HCT116 (cell line): ENCODE results near the gene HDAC8. TPM values are rescaled to one million over a fixed set of nuclear protein-coding genes. Genes with fewer than 3 reads are reported as not detected.

ENCODE experiments used
- ATAC-seq: fragments of 200-7000 bp; cut with Tn5 transposase; 2 replicates; pipeline ENCODE4 v1.9.1; 2020; ENCODE audit warnings: mild to moderate bottlenecking, moderate library complexity
- BruUV-seq: library from RNA; stranded (reverse); fragments of 400-500 nt; replicated peaks from 2 replicates; lab custom pipeline; 2021; lab: Mats Ljungman, UMichigan
- CTCF ChIA-PET: fragments of 300-600 bp; sonication (Branson Sonifier 250); formaldehyde crosslinking; loops from one replicate; lab custom pipeline; 2021; ENCODE audit warnings: antibody characterized with exemption; lab: Charles Lee
- POLR2A ChIA-PET: fragments of 300-600, 350-600 bp; sonication (Branson Sonifier 250); formaldehyde crosslinking; loops from one replicate; lab custom pipeline; 2021; ENCODE audit warnings: antibody characterized with exemption; lab: Charles Lee
- RAD21 ChIA-PET, 2 experiments: fragments of 300-600 bp; sonication (Branson Sonifier 250); formaldehyde crosslinking; loops; one replicate each; lab custom pipeline; 2023; ENCODE audit warnings: low total read pairs in 2 of 2; ENCODE audit not compliant: uncharacterized antibody in 2 of 2, unreplicated experiment in 2 of 2, low non-redundant PET in 1 of 2; lab: Charles Lee
- DNase-seq: peaks from one replicate; pipeline ENCODE4 v3.0.0-alpha.2; 2010; ENCODE audit warnings: low read depth, low spot score
- H2AFZ ChIP-seq: fragments of 200-600 bp; shearing (Covaris generic), sonication (generic); 2 replicates; pipeline ENCODE4 v1.6.1; 2017; ENCODE audit warnings: low read depth, mixed run types, mixed read lengths, antibody characterized with exemption, low read length; ENCODE audit not compliant: poor library complexity, severe bottlenecking
- H3K27ac ChIP-seq: 2 replicates; pipeline ENCODE4 v1.5.1; 2012; ENCODE audit warnings: low read depth, low read length
- H3K27me3 ChIP-seq: fragments of 200-600 bp; sonication (generic); 2 replicates; pipeline ENCODE4 v1.6.1; 2016; ENCODE audit warnings: mixed run types, low read length, mixed read lengths; ENCODE audit not compliant: insufficient read depth
- H3K36me3 ChIP-seq, 2 experiments: fragments of 200-500 bp in 1 of 2; fragments of 200-600 bp in 1 of 2; sonication (Bioruptor generic) in 1 of 2; sonication (generic) in 1 of 2; 2 replicates each; pipeline versions ENCODE4 v1.5.1 to v1.6.1; 2014 to 2016; ENCODE audit warnings: low read length in 2 of 2, inconsistent platforms in 1 of 2, mixed read lengths in 1 of 2, mixed run types in 1 of 2; ENCODE audit not compliant: insufficient read depth in 2 of 2, control insufficient read depth in 1 of 2
- H3K4me1 ChIP-seq, 2 experiments: fragments of 200-600 bp in 1 of 2; sonication (generic) in 1 of 2; 2 replicates each; pipeline versions ENCODE4 v1.5.1 to v1.6.1; 2012 to 2017; ENCODE audit warnings: low read length in 2 of 2, inconsistent platforms in 1 of 2, mild to moderate bottlenecking in 1 of 2, mixed read lengths in 1 of 2, mixed run types in 1 of 2, moderate library complexity in 1 of 2; ENCODE audit not compliant: insufficient read depth in 2 of 2, control insufficient read depth in 1 of 2
- H3K4me2 ChIP-seq: fragments of 200-600 bp; sonication (generic); 2 replicates; pipeline ENCODE4 v1.6.1; 2017; ENCODE audit warnings: mixed run types, low read length, mixed read lengths
- H3K4me3 ChIP-seq, 2 experiments: fragments of 200-600 bp in 1 of 2; sonication (generic) in 1 of 2; replicated peaks in 1 of 2; 2 replicates each; pipeline ENCODE4 v1.5.1; 2011 to 2016; ENCODE audit warnings: low read length in 2 of 2, control low read depth in 1 of 2, low read depth in 1 of 2, mild to moderate bottlenecking in 1 of 2, mixed read lengths in 1 of 2, mixed run types in 1 of 2
- H3K79me2 ChIP-seq: fragments of 200-600 bp; sonication (generic); 2 replicates; pipeline ENCODE4 v1.6.1; 2017; ENCODE audit warnings: mild to moderate bottlenecking, mixed run types, low read length, moderate library complexity, mixed read lengths; ENCODE audit not compliant: insufficient read depth
- H3K9ac ChIP-seq: fragments of 200-600 bp; sonication (generic); 2 replicates; pipeline ENCODE4 v1.6.1; 2016; ENCODE audit warnings: low read length, mixed read lengths
- H3K9me2 ChIP-seq: fragments of 200-600 bp; sonication (generic), shearing (Covaris generic); 2 replicates; pipeline ENCODE4 v1.6.1; 2017; ENCODE audit warnings: mixed run types, mild to moderate bottlenecking, moderate library complexity; ENCODE audit not compliant: insufficient read depth
- H3K9me3 ChIP-seq, 2 experiments: fragments of 200-500 bp in 1 of 2; fragments of 200-600 bp in 1 of 2; sonication (Bioruptor generic) in 1 of 2; sonication (generic) in 1 of 2; 2 replicates each; pipeline ENCODE4 v1.6.1; 2014 to 2017; ENCODE audit warnings: low read length in 2 of 2, mixed read lengths in 2 of 2, inconsistent platforms in 1 of 2, low read depth in 1 of 2, mild to moderate bottlenecking in 1 of 2, mixed run types in 1 of 2, moderate library complexity in 1 of 2; ENCODE audit not compliant: control insufficient read depth in 1 of 2, insufficient read depth in 1 of 2
- H4K20me1 ChIP-seq: fragments of 200-600 bp; sonication (generic), shearing (Covaris generic); 2 replicates; pipeline ENCODE4 v1.6.1; 2017; ENCODE audit warnings: mixed run types, mild to moderate bottlenecking, moderate library complexity; ENCODE audit not compliant: insufficient read depth
- CTCF ChIP-seq, 3 experiments: fragments of 200-600 bp in 1 of 3; sonication (generic) in 1 of 3; IDR thresholded peaks in 2 of 3; conservative IDR thresholded peaks in 1 of 3; 2 replicates each; pipeline ENCODE4 v1.5.1; 2012 to 2017; ENCODE audit warnings: low read depth in 2 of 3, low read length in 2 of 3, antibody characterized with exemption in 1 of 3, borderline replicate concordance in 1 of 3, control low read depth in 1 of 3, mild to moderate bottlenecking in 1 of 3, mixed read lengths in 1 of 3, mixed run types in 1 of 3, moderate library complexity in 1 of 3; ENCODE audit not compliant: insufficient read depth in 1 of 3
- EGR1 ChIP-seq: IDR thresholded peaks from 2 replicates; pipeline ENCODE4 v1.6.1; 2012; ENCODE audit warnings: low read depth
- RAD21 ChIP-seq: IDR thresholded peaks from 2 replicates; pipeline ENCODE4 v1.6.1; 2012; ENCODE audit warnings: low read depth, mild to moderate bottlenecking
- SIN3A ChIP-seq: IDR thresholded peaks from 2 replicates; pipeline ENCODE4 v1.6.1; 2012; ENCODE audit warnings: low read depth
- SRF ChIP-seq: IDR thresholded peaks from 2 replicates; pipeline ENCODE4 v1.6.1; 2012; ENCODE audit warnings: low read depth
- TCF7L2 ChIP-seq: IDR thresholded peaks from 2 replicates; pipeline ENCODE4 v1.7.0; 2011; ENCODE audit warnings: borderline replicate concordance, inconsistent platforms; ENCODE audit not compliant: insufficient read depth, insufficient read length; ENCODE audit errors: extremely low read depth
- YY1 ChIP-seq: IDR thresholded peaks from 2 replicates; pipeline ENCODE4 v1.6.1; 2011; ENCODE audit warnings: low read length, low read depth, moderate library complexity, mild to moderate bottlenecking; ENCODE audit not compliant: insufficient replicate concordance; ENCODE audit errors: extremely low read depth
- ZFX ChIP-seq: fragments of 450-650 bp; IDR thresholded peaks from 2 replicates; pipeline ENCODE4 v1.6.1; 2017
- intact Hi-C: fragments of 100-400 bp; cut with micrococcal nuclease; formaldehyde crosslinking; loops from 2 replicates; pipeline ENCODE4 v1.10.0; 2022
- total RNA-seq: library from RNA; stranded (reverse); gene quantifications from one replicate; pipeline ENCODE4 v1.2.1, GENCODE V29; 2021; ENCODE audit not compliant: unreplicated experiment
- TF ChIP-seq, protein P1 (sequence below): IDR thresholded peaks from 2 replicates; pipeline ENCODE4 v1.6.1; 2012

Gene HDAC8
- total RNA-seq, 1 experiment from 2014 or later: 24.1 TPM

GRCh38 chrX:72297953-72298730 lies 274.5 kb downstream of the HDAC8 start:
- Histone ChIP-seq H2AFZ (no peak overlapping the region), H3K4me2 (no peak overlapping the region), H3K4me3 (no peak overlapping the region), H3K79me2 (no peaks in the 10 kb centered on the region), H3K9me2 (no peaks in the 10 kb centered on the region), H3K27me3 (no peaks in the 10 kb centered on the region), H3K9ac (no peak overlapping the region), H3K27ac (no peak overlapping the region), H4K20me1 (no peaks in the 10 kb centered on the region), H3K4me1 (no peaks in the 10 kb centered on the region), H3K9me3 (no peaks in the 10 kb centered on the region), H3K36me3 (no peaks in the 10 kb centered on the region)
- no TSS peak for BruUV-seq
- CTCF ChIA-PET: interaction anchor here (0.7 to 1.4 kb wide), 4 partner anchors 10 to 242 kb away, joined by 3 to 6 read pairs (median 4); partner anchors contain the start of gene RPS4X
- ATAC-seq (peak; percentile 94), DNase-seq (no peak)
- POLR2A ChIA-PET: interaction anchor here (0.8 kb wide), 1 partner anchor 21 kb away, joined by 3 read pairs; the partner anchor contains the start of gene RPS4X
- TF ChIP-seq TCF7L2 (no peak), SIN3A (no peak), EGR1 (no peak), ZFX (no peak), SRF (no peak), CTCF (IDR thresholded peaks at IDR 0.05 in 2 of 3, conservative IDR thresholded peaks at IDR 0.05 in 1 of 3; ENCODE audit: borderline replicate concordance in 1 of 3, insufficient read depth in 1 of 3, low read depth in 2 of 3, low read length in 2 of 3) (peak in 2 of 3 experiments; percentile 51 to 56; a peak in 4 of 6 replicates), YY1 (no peak), RAD21 (peak; percentile 45; the same call in 1 of the 2 replicates)
- TF ChIP-seq, protein P1, sequence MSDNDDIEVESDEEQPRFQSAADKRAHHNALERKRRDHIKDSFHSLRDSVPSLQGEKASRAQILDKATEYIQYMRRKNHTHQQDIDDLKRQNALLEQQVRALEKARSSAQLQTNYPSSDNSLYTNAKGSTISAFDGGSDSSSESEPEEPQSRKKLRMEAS: no peak
- intact Hi-C loops: no loop called here
- RAD21 ChIA-PET: interaction anchor here in 1 of 2 experiments (1.0 kb wide), 1 partner anchor 242 kb away, joined by 4 read pairs; no protein-coding TSS in a partner anchor
